Measurements from ENCODE around the gene TAP2.
"Not testable (repeated sequence)": the region's sequence is repeated elsewhere in the genome, so short reads cannot be mapped to it uniquely, and the experiment has no call there.

The TAP2 gene

DNA sequence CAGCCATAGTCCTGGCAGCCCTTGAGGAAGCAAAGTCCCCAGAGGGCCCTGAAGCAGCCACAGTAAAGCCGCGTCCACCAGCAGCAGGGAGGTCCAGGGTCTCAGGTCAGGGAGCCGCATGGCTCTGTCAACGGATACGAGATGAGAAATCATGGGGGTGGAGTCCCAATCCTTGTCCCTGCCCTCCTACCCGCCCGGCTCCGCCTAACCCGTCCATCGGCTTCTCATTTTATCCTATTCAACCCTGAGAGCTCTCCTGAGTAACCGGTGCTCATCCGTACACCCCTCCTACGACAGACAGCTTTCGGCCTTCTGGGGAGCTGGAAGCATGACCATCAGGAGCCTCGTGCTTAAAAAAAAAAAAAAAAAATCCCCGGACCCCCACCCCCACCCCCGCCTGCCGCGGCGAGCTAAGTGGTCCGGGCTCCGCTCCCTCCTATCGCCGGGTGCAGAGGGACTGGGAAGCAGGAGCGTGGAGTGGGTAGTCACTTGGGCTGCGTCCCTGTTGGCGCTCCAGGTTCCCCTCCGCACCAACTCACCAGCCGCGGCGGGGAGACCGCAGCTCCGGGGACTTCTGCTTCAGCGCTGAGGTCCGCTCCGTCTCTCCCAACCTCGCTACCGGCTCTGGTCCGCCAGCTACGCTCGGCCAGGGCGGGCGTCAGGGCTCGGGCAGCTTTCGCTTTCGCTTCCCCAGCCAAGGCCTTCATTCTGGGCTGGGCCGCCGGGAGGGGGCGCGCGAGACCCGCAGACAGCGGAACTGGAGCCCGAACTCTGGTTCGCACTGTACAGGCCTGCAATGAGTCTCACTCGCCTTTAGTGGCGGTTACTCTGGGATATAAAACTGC lies at the start of gene TAP2:
TAP2 (minus strand) TSS at position 626 of the 845 bp plus-strand sequence; CDS start at position 120, 506 bp downstream.
- DNase-seq: peak; percentile 86

DNA sequence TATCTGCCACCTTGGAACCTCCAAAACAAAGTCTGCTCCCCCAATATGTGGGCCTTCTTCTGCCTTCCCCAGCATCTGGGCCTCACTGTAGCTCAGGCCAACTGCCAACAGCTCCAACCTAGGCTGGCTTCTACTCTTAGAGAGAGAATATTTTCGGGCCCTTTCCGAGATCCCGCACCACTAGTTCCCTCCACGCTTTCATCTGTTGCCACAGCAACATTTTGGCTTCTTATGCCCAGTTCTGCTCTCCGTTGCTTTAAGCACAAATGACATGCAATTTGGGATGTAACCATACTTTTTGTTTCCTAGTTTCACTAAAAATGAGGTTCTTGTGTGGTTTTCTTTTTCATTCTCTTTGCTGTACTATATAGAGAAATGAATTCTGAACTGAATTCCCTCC lies 49.1 kb upstream of the TAP2 start:
- no peak for DNase-seq

GRCh38 chr6:32886681-32887383 lies 48.3 kb upstream of the TAP2 start:
- DNase-seq: no peak

DNA sequence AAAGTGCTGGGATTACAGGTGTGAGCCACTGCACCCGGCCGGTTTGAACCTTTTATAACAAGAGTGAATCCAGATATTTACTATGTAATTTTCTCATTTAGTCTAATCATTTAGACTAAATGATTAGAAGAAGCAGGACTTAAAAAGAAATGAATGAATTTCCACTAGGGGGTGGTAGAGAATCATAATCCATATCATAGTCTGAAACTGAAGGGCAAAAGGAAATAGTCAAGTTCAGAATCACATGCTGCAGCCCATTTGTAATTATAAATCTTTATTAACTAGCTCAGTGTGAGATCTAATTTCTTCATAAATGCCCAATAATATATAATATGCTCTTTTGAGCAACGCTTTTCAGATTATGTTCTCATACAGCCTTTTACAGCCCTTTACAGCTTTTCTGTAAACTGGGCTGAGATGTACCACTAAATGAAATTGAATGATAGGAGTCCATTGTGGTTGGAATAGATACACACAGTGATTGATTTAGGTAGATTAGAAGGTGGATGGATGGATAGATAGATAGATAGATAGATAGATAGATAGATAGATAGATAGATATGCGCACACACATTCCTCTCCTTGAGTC lies 47.3 kb upstream of the TAP2 start:
- DNase-seq: peak; percentile 53

DNA sequence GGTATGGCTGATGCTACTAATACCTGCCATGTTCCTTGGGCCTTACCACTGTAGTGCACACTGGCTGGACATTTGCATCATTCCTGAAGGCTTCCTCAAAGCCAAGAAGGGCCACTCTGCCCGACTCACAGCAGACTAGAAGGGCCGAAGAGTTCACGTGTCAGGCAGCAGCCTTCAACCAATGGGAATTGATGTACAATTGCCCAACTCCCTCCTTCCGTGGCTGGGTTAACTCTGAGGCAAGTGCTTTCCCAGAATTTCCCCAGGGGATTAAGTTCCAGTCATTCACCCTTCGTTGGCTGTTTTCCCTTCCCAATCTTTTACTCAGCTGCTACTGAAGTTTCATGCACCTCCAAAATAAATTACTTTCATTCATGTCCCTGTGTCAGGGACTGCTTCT lies 45.2 kb upstream of the TAP2 start:
- DNase-seq: no peak

DNA sequence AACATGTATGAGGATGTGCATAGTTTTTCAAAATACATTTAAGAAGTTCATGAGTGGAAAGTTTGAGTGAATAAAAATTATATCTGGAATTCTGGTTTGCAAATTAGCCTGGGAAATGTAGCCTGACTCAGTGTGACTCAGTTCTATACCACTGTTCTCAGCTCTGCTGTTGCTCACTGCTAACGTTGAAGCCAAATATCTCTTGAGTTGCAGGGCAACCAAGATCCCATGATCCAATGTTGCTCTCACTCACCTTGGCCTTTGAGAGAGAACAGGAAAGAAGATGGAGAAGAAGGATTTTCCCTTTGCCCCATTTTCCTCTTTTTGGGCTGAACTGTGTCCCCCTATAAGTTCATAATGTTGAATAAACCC lies 44.3 kb upstream of the TAP2 start:
- no peak for DNase-seq

DNA sequence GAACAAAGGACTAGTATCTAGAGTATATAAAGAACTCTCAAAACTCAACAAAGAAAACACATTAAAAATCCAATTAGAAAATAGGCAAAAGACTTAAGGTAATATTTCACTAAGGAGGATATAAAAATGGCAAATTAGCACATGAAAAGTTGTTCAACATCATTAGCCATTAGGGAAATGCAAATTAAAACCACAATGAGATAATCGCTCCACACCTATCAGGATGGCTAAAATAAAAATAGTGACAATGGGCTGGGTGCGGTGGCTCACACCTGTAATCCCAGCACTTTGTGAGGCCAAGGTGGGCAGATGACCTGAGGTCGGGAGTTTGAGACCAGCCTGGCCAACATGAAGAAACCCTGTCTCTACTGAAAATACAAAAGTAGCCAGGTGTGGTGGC lies 42.4 kb upstream of the TAP2 start:
- DNase-seq: not testable (repeated sequence)

GRCh38 chr6:32879691-32880090 lies 41.2 kb upstream of the TAP2 start:
- DNase-seq: no peak

DNA sequence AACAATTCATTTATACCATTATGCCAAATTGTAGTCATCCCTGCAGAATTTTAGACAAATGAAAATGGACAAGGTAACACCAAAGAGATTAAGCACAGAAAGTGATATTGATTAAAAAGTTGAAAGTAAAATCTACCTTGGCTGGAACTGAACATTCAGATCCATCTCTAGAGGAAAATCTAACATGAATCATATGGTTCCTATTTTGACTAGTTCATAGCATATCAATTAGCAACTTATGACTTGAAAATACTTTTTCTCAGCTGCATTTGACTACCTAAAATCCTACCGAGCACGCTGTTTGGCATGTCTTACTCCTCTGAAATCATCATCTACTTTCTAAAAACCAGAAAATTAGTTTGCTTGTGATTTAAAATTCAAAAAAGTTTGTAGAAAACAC lies 38.1 kb upstream of the TAP2 start:
- no peak for DNase-seq

GRCh38 chr6:32873947-32874346 lies 35.4 kb upstream of the TAP2 start:
- not testable (repeated sequence) for DNase-seq

DNA sequence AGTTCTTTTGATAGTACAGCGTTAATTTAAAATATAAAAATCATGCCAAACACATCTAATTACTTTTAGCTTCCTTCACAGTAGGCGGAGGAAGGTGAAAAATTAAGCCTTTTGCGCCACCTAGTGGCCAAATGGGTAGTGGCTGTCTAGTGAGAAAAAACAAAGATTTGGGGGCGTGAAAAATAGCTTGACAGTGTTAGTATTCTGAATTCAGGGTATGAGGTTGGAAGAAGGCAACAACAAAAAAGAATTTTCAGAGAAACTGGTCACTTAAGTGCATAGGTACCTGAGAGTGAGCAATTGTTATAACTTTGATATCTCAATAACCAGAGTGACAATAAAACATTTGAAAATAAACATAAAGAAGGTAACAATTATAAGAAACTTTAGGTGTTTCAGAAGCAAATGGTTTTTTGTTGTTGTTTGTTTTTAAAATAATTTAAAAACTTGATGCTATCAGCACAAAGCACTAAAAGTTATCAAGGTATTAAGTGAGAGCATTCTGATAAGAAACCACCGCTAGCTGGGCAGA lies 29.8 kb upstream of the TAP2 start:
- DNase-seq: no peak

DNA sequence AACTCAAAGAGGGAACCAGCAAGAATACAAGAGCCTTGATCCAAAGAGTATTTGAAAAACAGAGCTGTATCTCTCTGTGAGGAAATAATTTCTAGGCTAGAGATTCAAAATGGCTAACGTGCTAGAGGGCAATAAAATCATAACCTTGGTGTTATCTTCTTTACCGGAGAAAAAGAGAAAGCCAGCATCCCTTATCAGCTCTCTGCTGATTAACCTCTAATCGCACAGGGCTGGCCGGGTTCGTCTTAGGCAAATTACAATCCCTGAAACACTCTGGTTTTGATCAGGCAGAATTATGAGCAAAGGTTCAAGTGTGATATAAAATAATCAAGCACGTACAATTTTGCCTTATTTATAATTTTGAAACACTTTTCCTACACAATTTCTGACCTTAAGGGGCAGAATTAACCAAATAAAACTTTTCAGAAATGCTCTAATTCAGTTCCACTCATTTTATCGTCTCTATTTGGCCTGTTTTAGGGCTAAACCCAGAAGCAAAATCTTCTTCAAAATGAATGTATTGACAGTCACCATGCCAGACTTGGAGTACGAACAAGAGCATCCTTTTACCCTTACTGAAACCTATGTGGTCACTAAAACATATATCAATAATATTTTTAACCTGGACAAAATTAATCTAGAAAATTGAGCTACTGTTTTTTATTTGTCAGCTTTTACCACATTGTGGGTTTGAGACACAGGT lies 29.2 kb upstream of the TAP2 start:
- DNase-seq: no peak

DNA sequence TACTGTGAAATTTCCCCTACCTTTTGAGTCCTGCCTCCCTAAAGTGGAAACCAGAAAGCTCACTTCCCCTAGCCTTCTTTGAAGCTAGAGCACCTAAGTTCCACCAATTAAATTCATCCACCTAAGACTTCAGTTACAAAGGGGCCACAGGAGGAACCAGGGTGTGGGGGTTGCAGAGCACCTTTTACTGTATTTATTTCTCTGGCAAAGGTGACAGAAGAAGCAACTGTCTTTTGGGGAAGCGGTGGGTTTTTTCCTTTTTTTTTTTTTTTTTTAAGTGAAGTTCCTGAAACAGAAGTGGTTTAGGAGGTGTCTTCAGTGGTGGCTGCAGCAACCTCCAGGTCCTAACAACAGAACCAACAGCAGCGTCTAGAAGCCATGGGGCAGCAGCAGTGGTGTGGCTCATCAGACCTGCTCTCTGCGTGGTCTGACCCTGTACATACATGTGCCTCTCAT lies 28.5 kb upstream of the TAP2 start:
- DNase-seq: no peak

DNA sequence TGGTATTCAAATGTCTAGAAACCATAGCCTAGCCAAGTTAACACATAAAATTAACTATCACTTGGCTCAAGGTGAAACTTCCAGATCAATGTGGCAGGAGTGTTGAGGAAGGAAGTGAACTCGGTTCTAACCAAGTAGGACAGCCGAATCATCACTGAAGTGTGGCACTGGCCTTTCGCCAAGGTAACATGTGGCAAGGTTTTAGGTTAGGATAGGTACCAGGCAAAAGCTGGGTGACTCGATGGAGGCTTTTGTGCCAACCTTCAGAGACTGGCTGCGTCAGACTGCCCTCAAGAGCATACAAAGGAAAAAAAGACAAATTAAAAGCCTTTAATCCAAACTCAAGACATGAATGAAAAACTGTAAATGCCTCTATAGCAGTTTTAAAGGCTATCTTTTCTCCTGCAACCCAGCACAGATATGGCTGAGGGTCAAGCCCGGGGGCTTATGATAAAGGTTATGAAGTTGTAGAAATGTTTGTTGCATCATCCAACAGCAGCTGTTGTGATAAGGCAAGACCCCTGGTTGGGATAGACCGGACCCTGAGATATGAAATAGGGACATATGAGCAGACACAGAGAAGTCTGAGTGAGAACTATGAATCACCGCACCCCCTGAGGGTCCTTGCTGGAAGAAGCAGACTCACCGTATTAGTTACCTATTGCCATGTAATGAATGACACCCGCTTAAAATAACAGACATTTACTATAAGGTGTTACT lies 27.3 kb upstream of the TAP2 start:
- no peak for DNase-seq

GRCh38 chr6:32862725-32863124 lies 24.2 kb upstream of the TAP2 start:
- no peak for DNase-seq

DNA sequence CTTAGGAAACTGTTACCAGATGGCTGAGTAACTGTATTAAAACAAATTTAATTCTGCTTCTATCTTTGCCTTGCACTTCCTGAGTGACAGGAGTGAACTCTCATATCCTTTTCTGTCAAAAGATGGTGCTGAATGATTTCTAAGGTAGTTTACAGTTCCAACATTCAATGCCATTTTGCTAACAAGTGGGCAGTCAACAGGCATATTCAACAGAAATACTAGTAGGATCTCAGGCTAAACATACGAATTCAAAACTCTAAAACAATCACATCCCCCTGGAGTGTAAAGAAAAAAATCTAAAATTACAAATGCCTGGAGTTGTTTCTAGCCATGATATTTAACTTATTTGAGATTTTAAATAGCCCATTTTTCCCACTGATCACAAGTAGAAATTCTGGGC lies 22.1 kb upstream of the TAP2 start:
- no peak for DNase-seq

DNA sequence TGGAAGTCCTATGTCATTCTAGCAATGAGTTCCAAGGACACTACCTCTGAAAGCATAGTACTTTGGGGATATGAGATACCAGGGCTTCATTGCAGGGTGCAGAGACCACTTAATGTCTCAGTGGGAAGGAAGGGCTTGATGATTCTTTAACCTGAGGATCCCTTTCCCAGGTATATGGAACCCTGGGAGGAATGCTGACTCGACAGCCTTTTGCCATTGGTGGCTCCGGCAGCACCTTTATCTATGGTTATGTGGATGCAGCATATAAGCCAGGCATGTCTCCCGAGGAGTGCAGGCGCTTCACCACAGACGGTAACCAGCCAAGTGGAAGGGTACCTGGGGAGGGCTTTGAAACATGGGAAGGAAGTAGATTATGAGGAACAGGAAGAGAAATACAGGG lies 19.7 kb upstream of the TAP2 start:
- no peak for DNase-seq

DNA sequence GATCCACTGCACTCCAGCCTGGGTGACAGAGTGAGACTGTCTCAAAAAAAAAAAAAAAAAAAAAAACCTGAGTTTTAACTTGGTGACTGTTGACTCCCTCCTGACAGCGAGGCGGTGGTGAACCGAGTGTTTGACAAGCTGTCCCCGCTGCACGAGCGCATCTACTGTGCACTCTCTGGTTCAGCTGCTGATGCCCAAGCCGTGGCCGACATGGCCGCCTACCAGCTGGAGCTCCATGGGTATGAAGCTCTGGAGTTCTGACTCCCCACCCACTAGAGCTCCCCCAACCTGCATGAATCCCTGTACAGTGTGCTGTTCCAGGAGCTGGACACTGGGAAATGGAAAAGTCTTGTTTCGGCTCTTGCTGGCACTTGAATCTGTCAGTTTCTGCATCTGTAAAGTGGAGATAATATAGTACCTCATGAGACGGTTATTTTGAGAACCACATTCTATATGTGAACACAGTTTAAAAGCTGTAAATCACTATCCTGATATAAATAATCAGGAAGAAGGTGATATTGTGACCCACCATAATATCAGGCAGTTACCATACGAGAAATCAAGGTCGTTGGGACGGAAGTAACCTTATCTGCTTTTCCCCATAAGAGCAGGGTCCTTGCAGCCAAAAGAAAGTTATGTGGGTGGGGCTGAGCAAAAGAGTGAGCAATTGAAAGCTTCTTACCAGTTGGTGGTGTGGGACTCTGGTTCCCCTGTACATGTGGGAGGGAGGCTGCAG lies 18.8 kb upstream of the TAP2 start:
- DNase-seq: no peak

DNA sequence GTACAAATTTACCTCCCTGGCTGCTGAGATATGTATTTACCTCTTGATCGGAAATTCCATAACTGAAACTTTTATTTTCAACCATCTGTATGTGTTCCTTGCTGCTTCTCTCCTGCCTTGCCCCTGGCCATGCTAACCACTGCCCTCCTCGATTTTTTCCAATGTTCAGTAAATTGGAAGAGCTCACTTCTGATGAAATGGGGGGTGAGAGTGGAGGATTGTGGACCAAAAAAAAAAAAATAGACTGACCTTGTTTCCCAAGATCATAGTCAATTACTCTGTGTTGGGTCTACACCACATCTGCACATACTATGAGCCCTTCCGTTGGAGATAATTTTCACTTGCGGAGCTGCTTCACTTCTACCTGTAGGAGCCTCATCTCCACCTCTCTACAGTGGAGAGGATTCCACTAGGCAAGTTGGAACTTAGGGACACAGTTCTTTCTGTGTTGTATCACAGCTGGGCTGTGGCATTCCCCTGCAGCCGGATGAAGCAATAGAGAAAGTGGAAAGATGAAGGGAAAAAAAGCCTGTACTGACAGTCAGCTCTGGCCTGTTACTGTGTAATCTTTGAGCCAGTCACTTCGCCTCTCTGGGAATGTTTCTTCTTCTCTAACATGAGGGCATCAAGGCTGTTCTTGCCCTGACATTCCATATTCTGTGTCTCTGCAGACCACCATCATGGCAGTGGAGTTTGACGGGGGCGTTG lies 17.1 kb upstream of the TAP2 start:
- no peak for DNase-seq

GRCh38 chr6:32854376-32855178 lies 16.0 kb upstream of the TAP2 start:
- no peak for DNase-seq
